H9 (cell line): ENCODE data around the gene DTNB. TPM values are rescaled to one million over a fixed set of nuclear protein-coding genes. Genes with fewer than 3 reads are reported as not detected.

Experiments
- DNase-seq: peaks from one replicate; pipeline ENCODE4 v3.0.0-alpha.2; 2017
- H2AFZ ChIP-seq: one replicate; pipeline ENCODE4 v1.6.1; 2013; ENCODE audit warnings: mild to moderate bottlenecking, low read length, control low read depth, moderate library complexity
- H2AK5ac ChIP-seq: 2 replicates; pipeline ENCODE4 v1.6.1; 2013; ENCODE audit warnings: low read length, control low read depth, mixed read lengths; ENCODE audit not compliant: insufficient read length
- H2BK120ac ChIP-seq: one replicate; pipeline ENCODE4 v1.6.1; 2013; ENCODE audit warnings: low read depth, mild to moderate bottlenecking, low read length, control low read depth, inconsistent platforms; ENCODE audit not compliant: poor library complexity, severe bottlenecking
- H2BK12ac ChIP-seq: 2 replicates; pipeline ENCODE4 v1.6.1; 2013; ENCODE audit warnings: low read length, control low read depth, mixed read lengths, low read depth; ENCODE audit not compliant: insufficient read length
- H2BK15ac ChIP-seq: 2 replicates; pipeline ENCODE4 v1.6.1; 2013; ENCODE audit warnings: low read depth, low read length, control low read depth
- H2BK20ac ChIP-seq: one replicate; pipeline ENCODE4 v1.6.1; 2013; ENCODE audit warnings: low read depth, mild to moderate bottlenecking, low read length, control low read depth, inconsistent platforms; ENCODE audit not compliant: poor library complexity, severe bottlenecking
- H2BK5ac ChIP-seq: 2 replicates; pipeline ENCODE4 v1.6.1; 2013; ENCODE audit warnings: low read length, control low read depth, mixed read lengths; ENCODE audit not compliant: insufficient read length
- H3K14ac ChIP-seq: 2 replicates; pipeline ENCODE4 v1.6.1; 2013; ENCODE audit warnings: low read length, control low read depth; ENCODE audit not compliant: insufficient read depth
- H3K18ac ChIP-seq: 2 replicates; pipeline ENCODE4 v1.6.1; 2013; ENCODE audit warnings: low read depth, mild to moderate bottlenecking, mixed read lengths, low read length, control low read depth; ENCODE audit not compliant: insufficient read length
- H3K23ac ChIP-seq: 2 replicates; pipeline ENCODE4 v1.6.1; 2013; ENCODE audit warnings: low read length, control low read depth, mixed read lengths, low read depth; ENCODE audit not compliant: insufficient read length
- H3K23me2 ChIP-seq: 2 replicates; pipeline ENCODE4 v1.6.1; 2013; ENCODE audit warnings: low read depth, mild to moderate bottlenecking, mixed read lengths, low read length, control low read depth; ENCODE audit not compliant: insufficient read length, poor library complexity, severe bottlenecking
- H3K27ac ChIP-seq: 2 replicates; pipeline ENCODE4 v1.5.1; 2013; ENCODE audit warnings: low read length, control low read depth, mixed read lengths, low read depth; ENCODE audit not compliant: insufficient read length
- H3K27me3 ChIP-seq: 2 replicates; pipeline ENCODE4 v1.6.1; 2013; ENCODE audit warnings: low read length, control low read depth, inconsistent platforms; ENCODE audit not compliant: insufficient read depth
- H3K4ac ChIP-seq: 2 replicates; pipeline ENCODE4 v1.6.1; 2013; ENCODE audit warnings: low read depth, mild to moderate bottlenecking, control low read depth, inconsistent platforms, low read length, moderate library complexity
- H3K4me1 ChIP-seq: 2 replicates; pipeline ENCODE4 v1.6.1; 2013; ENCODE audit warnings: low read length, control low read depth, inconsistent platforms; ENCODE audit not compliant: insufficient read depth
- H3K4me2 ChIP-seq: 2 replicates; pipeline ENCODE4 v1.6.1; 2013; ENCODE audit warnings: low read length, control low read depth, mixed read lengths; ENCODE audit not compliant: insufficient read length, insufficient read depth
- H3K56ac ChIP-seq: 2 replicates; pipeline ENCODE4 v1.6.1; 2013; ENCODE audit warnings: low read depth, mild to moderate bottlenecking, mixed read lengths, low read length, control low read depth; ENCODE audit not compliant: insufficient read length
- H3K79me1 ChIP-seq: 2 replicates; pipeline ENCODE4 v1.6.1; 2013; ENCODE audit warnings: low read depth, mild to moderate bottlenecking, moderate library complexity, low read length, control low read depth, inconsistent platforms; ENCODE audit not compliant: insufficient read depth, poor library complexity, severe bottlenecking
- H3K79me2 ChIP-seq: 2 replicates; pipeline ENCODE4 v1.6.1; 2013; ENCODE audit warnings: low read length, control low read depth, inconsistent platforms; ENCODE audit not compliant: insufficient read depth
- H3K9ac ChIP-seq: 2 replicates; pipeline ENCODE4 v1.6.1; 2013; ENCODE audit warnings: low read length, control low read depth, mixed read lengths; ENCODE audit not compliant: insufficient read length; ENCODE audit errors: extremely low read depth
- H3K9me3 ChIP-seq: one replicate; pipeline ENCODE4 v1.6.1; 2013; ENCODE audit warnings: low read depth, low read length, inconsistent platforms; ENCODE audit not compliant: control insufficient read depth
- H3T11ph ChIP-seq: one replicate; pipeline ENCODE4 v1.6.1; 2013; ENCODE audit warnings: mild to moderate bottlenecking, low read length, control low read depth, inconsistent platforms
- H4K20me1 ChIP-seq: one replicate; pipeline ENCODE4 v1.6.1; 2013; ENCODE audit not compliant: control insufficient read depth, insufficient read length, insufficient read depth
- H4K5ac ChIP-seq: 2 replicates; pipeline ENCODE4 v1.6.1; 2013; ENCODE audit warnings: low read depth, mild to moderate bottlenecking, mixed read lengths, low read length, control low read depth; ENCODE audit not compliant: insufficient read length
- H4K8ac ChIP-seq: replicated peaks from 2 replicates; pipeline ENCODE4 v1.6.1; 2013; ENCODE audit warnings: low read length, control low read depth, mixed read lengths, low read depth; ENCODE audit not compliant: insufficient read length
- H4K91ac ChIP-seq: 2 replicates; pipeline ENCODE4 v1.6.1; 2013; ENCODE audit warnings: low read depth, mild to moderate bottlenecking, moderate library complexity, mixed read lengths, low read length, control low read depth; ENCODE audit not compliant: insufficient read length
- H3K27ac Mint-ChIP-seq, 3 experiments: 2 replicates in 2 of 3; 3 replicates in 1 of 3; pipeline ENCODE4 v1.8.0; 2020 to 2021; ENCODE audit warnings: mixed read lengths in 3 of 3, mild to moderate bottlenecking in 1 of 3, moderate library complexity in 1 of 3
- H3K27me3 Mint-ChIP-seq: 2 replicates; pipeline ENCODE4 v1.8.0; 2021; ENCODE audit warnings: low read depth, mild to moderate bottlenecking, moderate library complexity, mixed read lengths
- H3K36me3 Mint-ChIP-seq, 3 experiments: 2 replicates in 2 of 3; 3 replicates in 1 of 3; pipeline ENCODE4 v1.8.0; 2020 to 2021; ENCODE audit warnings: low read depth in 3 of 3, mixed read lengths in 3 of 3; ENCODE audit not compliant: insufficient read depth in 1 of 3
- H3K4me1 Mint-ChIP-seq, 2 experiments: 2 replicates each; pipeline ENCODE4 v1.8.0; 2020; ENCODE audit warnings: mixed read lengths in 2 of 2
- H3K4me3 Mint-ChIP-seq, 2 experiments: 2 replicates in 1 of 2; 3 replicates in 1 of 2; pipeline ENCODE4 v1.8.0; 2020 to 2021; ENCODE audit warnings: mild to moderate bottlenecking in 2 of 2, mixed read lengths in 2 of 2, moderate library complexity in 1 of 2
- H3K9me3 Mint-ChIP-seq, 2 experiments: 2 replicates in 1 of 2; 3 replicates in 1 of 2; pipeline ENCODE4 v1.8.0; 2020; ENCODE audit warnings: mild to moderate bottlenecking in 2 of 2, mixed read lengths in 2 of 2, moderate library complexity in 1 of 2
- CTCF ChIP-seq: fragments of 200-600 bp; sonication (generic); conservative IDR thresholded peaks from 3 replicates; pipeline ENCODE4 v1.8.0; 2021; ENCODE audit warnings: antibody characterized with exemption, mild to moderate bottlenecking
- WGBS: extraction: QIAGEN DNeasy Blood & Tissue Kit; methylation state at CpG from one replicate; pipeline ENCODE4 v1.1.7; 2013; ENCODE audit warnings: missing lambda C conversion rate, low lambda C conversion rate, mixed read lengths; ENCODE audit not compliant: insufficient read length; ENCODE audit errors: extremely low coverage; 5-methylcytosine and 5-hydroxymethylcytosine counted together
- total RNA-seq: library from RNA; stranded (reverse); gene quantifications from 2 replicates; pipeline ENCODE4 v1.2.1, GENCODE V29; 2021

DTNB gene
- total RNA-seq, 1 experiment from 2014 or later = 26.7 TPM

GRCh38 chr2:25441353-25441752, 232.0 kb downstream of the DTNB start:
- Histone ChIP-seq H2BK20ac (no peak overlapping the region), H3K18ac (no peak overlapping the region), H3K27me3 (no peaks in the 10 kb centered on the region), H3K14ac (no peak overlapping the region), H4K91ac (no peak overlapping the region), H3K56ac (no peak overlapping the region), H2AFZ (no peak overlapping the region), H4K5ac (no peak overlapping the region), H3K4ac (no peak overlapping the region), H3K4me1 (no peaks in the 10 kb centered on the region), H2BK15ac (no peak overlapping the region), H4K20me1 (no peaks in the 10 kb centered on the region), H3K23ac (no peak overlapping the region), H3K79me1 (no peaks in the 10 kb centered on the region), H2AK5ac (no peak overlapping the region), H3T11ph (no peak overlapping the region), H3K9ac (no peak overlapping the region), H3K4me2 (no peak overlapping the region), H3K27ac (no peak overlapping the region), H4K8ac (no peak overlapping the region), H3K9me3 (no peaks in the 10 kb centered on the region), H2BK5ac (no peak overlapping the region), H2BK120ac (no peak overlapping the region), H2BK12ac (no peak overlapping the region), H3K23me2 (no peaks in the 10 kb centered on the region), H3K79me2 (no peaks in the 10 kb centered on the region)
- no CpG with 5 or more reads among the region's 3 CpGs for WGBS
- Mint-ChIP-seq H3K27ac (no peak overlapping the region), H3K27me3 (no peaks in the 10 kb centered on the region), H3K4me1 (peaks cover 37 to 39% of the 10 kb centered on the region in 2 experiments), H3K9me3 (no peaks in the 10 kb centered on the region), H3K4me3 (no peak overlapping the region), H3K36me3 (peaks cover 0 to 2% (median 1%) of the 10 kb centered on the region in 3 experiments; a peak in 4 of 7 replicates)
- DNase-seq = no peak
- no peak for TF ChIP-seq CTCF
